HuH-7 (cell line): Measurements from ENCODE around the gene RDH16.
"Not testable (repeated sequence)": the region's sequence is repeated elsewhere in the genome, so short reads cannot be mapped to it uniquely, and the experiment has no call there.

Experiments used
- DNase-seq: peaks from one replicate; pipeline ENCODE4 v3.0.0; 2011; ENCODE audit warnings: low spot score

RDH16 gene

GRCh38 chr12:56988207-56988739, 30.9 kb upstream of the RDH16 start:
- DNase-seq, result no peak

GRCh38 chr12:56987551-56988053, 30.2 kb upstream of the RDH16 start:
- peak; percentile 84 for DNase-seq

GRCh38 chr12:56987011-56987410, 29.6 kb upstream of the RDH16 start:
- no peak for DNase-seq

- DNase-seq, result not testable (repeated sequence)
Observed at GRCh38 chr12:56985714-56986113, 28.3 kb upstream of the RDH16 start.

GRCh38 chr12:56983386-56983785, 26.0 kb upstream of the RDH16 start:
- DNase-seq, result no peak

GRCh38 chr12:56982578-56983236, 25.3 kb upstream of the RDH16 start:
- not testable (repeated sequence) for DNase-seq

GRCh38 chr12:56980941-56981530, 23.6 kb upstream of the RDH16 start:
- no peak for DNase-seq

GRCh38 chr12:56980268-56980667, 22.9 kb upstream of the RDH16 start:
- no peak for DNase-seq

- DNase-seq, result no peak
Observed at GRCh38 chr12:56979628-56980027, 22.2 kb upstream of the RDH16 start.

- DNase-seq, result no peak
Observed at GRCh38 chr12:56978397-56979138, 21.2 kb upstream of the RDH16 start.

GRCh38 chr12:56977361-56977760, 20.0 kb upstream of the RDH16 start:
- not testable (repeated sequence) for DNase-seq

GRCh38 chr12:56974224-56974623, 16.8 kb upstream of the RDH16 start:
- not testable (repeated sequence) for DNase-seq

- DNase-seq, result not testable (repeated sequence)
Observed at GRCh38 chr12:56968910-56969309, 11.5 kb upstream of the RDH16 start.

GRCh38 chr12:56965997-56966642, 8.7 kb upstream of the RDH16 start:
- DNase-seq, result not testable (repeated sequence)

- not testable (repeated sequence) for DNase-seq
Observed at GRCh38 chr12:56965124-56965523, 7.7 kb upstream of the RDH16 start.

- DNase-seq, result not testable (repeated sequence)
Observed at GRCh38 chr12:56963557-56963956, 6.1 kb upstream of the RDH16 start.

GRCh38 chr12:56962247-56962646, 4.8 kb upstream of the RDH16 start:
- not testable (repeated sequence) for DNase-seq

- no peak for DNase-seq
Observed at GRCh38 chr12:56958422-56958821, 1.0 kb upstream of the RDH16 start.

GRCh38 chr12:56955631-56956256, 1.7 kb downstream of the RDH16 start:
- DNase-seq, result peak; percentile 56

- no peak for DNase-seq
Observed at GRCh38 chr12:56954958-56955355, 2.5 kb downstream of the RDH16 start.

GRCh38 chr12:56954057-56954957, 3.1 kb downstream of the RDH16 start:
- no peak for DNase-seq
